GM18867 (cell line): ENCODE measurements around the gene CACNA1C.
"Not testable (repeated sequence)": the region's sequence is repeated elsewhere in the genome, so short reads cannot be mapped to it uniquely, and the experiment has no call there.

Experiments
- ATAC-seq: cut with Tn5 transposase; IDR thresholded peaks from one replicate; pipeline ENCODE4 v1.9.1; 2021; ENCODE audit warnings: mild to moderate bottlenecking, moderate library complexity; ENCODE audit not compliant: unreplicated experiment

The CACNA1C gene

GRCh38 chr12:2739832-2740641, 687.2 kb downstream of the CACNA1C start:
- no peak for ATAC-seq

- ATAC-seq: not testable (repeated sequence)
Observed at GRCh38 chr12:2742037-2742436, 689.2 kb downstream of the CACNA1C start.

GRCh38 chr12:2743478-2743877, 690.7 kb downstream of the CACNA1C start:
- ATAC-seq: no peak

GRCh38 chr12:2745655-2746054, 692.9 kb downstream of the CACNA1C start:
- ATAC-seq: no peak
